H9 (cell line): ENCODE data around the gene CACNA1H. TPM values are rescaled to one million over a fixed set of nuclear protein-coding genes. Genes with fewer than 3 reads are reported as not detected.

Experiments
- DNase-seq: peaks from one replicate; pipeline ENCODE4 v3.0.0-alpha.2; 2017
- H2AFZ ChIP-seq: one replicate; pipeline ENCODE4 v1.6.1; 2013; ENCODE audit warnings: mild to moderate bottlenecking, low read length, control low read depth, moderate library complexity
- H2AK5ac ChIP-seq: 2 replicates; pipeline ENCODE4 v1.6.1; 2013; ENCODE audit warnings: low read length, control low read depth, mixed read lengths; ENCODE audit not compliant: insufficient read length
- H2BK120ac ChIP-seq: one replicate; pipeline ENCODE4 v1.6.1; 2013; ENCODE audit warnings: low read depth, mild to moderate bottlenecking, low read length, control low read depth, inconsistent platforms; ENCODE audit not compliant: poor library complexity, severe bottlenecking
- H2BK12ac ChIP-seq: 2 replicates; pipeline ENCODE4 v1.6.1; 2013; ENCODE audit warnings: low read length, control low read depth, mixed read lengths, low read depth; ENCODE audit not compliant: insufficient read length
- H2BK15ac ChIP-seq: 2 replicates; pipeline ENCODE4 v1.6.1; 2013; ENCODE audit warnings: low read depth, low read length, control low read depth
- H2BK20ac ChIP-seq: one replicate; pipeline ENCODE4 v1.6.1; 2013; ENCODE audit warnings: low read depth, mild to moderate bottlenecking, low read length, control low read depth, inconsistent platforms; ENCODE audit not compliant: poor library complexity, severe bottlenecking
- H2BK5ac ChIP-seq: 2 replicates; pipeline ENCODE4 v1.6.1; 2013; ENCODE audit warnings: low read length, control low read depth, mixed read lengths; ENCODE audit not compliant: insufficient read length
- H3K14ac ChIP-seq: 2 replicates; pipeline ENCODE4 v1.6.1; 2013; ENCODE audit warnings: low read length, control low read depth; ENCODE audit not compliant: insufficient read depth
- H3K18ac ChIP-seq: 2 replicates; pipeline ENCODE4 v1.6.1; 2013; ENCODE audit warnings: low read depth, mild to moderate bottlenecking, mixed read lengths, low read length, control low read depth; ENCODE audit not compliant: insufficient read length
- H3K23ac ChIP-seq: 2 replicates; pipeline ENCODE4 v1.6.1; 2013; ENCODE audit warnings: low read length, control low read depth, mixed read lengths, low read depth; ENCODE audit not compliant: insufficient read length
- H3K23me2 ChIP-seq: 2 replicates; pipeline ENCODE4 v1.6.1; 2013; ENCODE audit warnings: low read depth, mild to moderate bottlenecking, mixed read lengths, low read length, control low read depth; ENCODE audit not compliant: insufficient read length, poor library complexity, severe bottlenecking
- H3K27ac ChIP-seq: 2 replicates; pipeline ENCODE4 v1.5.1; 2013; ENCODE audit warnings: low read length, control low read depth, mixed read lengths, low read depth; ENCODE audit not compliant: insufficient read length
- H3K27me3 ChIP-seq: 2 replicates; pipeline ENCODE4 v1.6.1; 2013; ENCODE audit warnings: low read length, control low read depth, inconsistent platforms; ENCODE audit not compliant: insufficient read depth
- H3K4ac ChIP-seq: 2 replicates; pipeline ENCODE4 v1.6.1; 2013; ENCODE audit warnings: low read depth, mild to moderate bottlenecking, control low read depth, inconsistent platforms, low read length, moderate library complexity
- H3K4me1 ChIP-seq: 2 replicates; pipeline ENCODE4 v1.6.1; 2013; ENCODE audit warnings: low read length, control low read depth, inconsistent platforms; ENCODE audit not compliant: insufficient read depth
- H3K4me2 ChIP-seq: 2 replicates; pipeline ENCODE4 v1.6.1; 2013; ENCODE audit warnings: low read length, control low read depth, mixed read lengths; ENCODE audit not compliant: insufficient read length, insufficient read depth
- H3K56ac ChIP-seq: 2 replicates; pipeline ENCODE4 v1.6.1; 2013; ENCODE audit warnings: low read depth, mild to moderate bottlenecking, mixed read lengths, low read length, control low read depth; ENCODE audit not compliant: insufficient read length
- H3K79me1 ChIP-seq: 2 replicates; pipeline ENCODE4 v1.6.1; 2013; ENCODE audit warnings: low read depth, mild to moderate bottlenecking, moderate library complexity, low read length, control low read depth, inconsistent platforms; ENCODE audit not compliant: insufficient read depth, poor library complexity, severe bottlenecking
- H3K79me2 ChIP-seq: 2 replicates; pipeline ENCODE4 v1.6.1; 2013; ENCODE audit warnings: low read length, control low read depth, inconsistent platforms; ENCODE audit not compliant: insufficient read depth
- H3K9ac ChIP-seq: 2 replicates; pipeline ENCODE4 v1.6.1; 2013; ENCODE audit warnings: low read length, control low read depth, mixed read lengths; ENCODE audit not compliant: insufficient read length; ENCODE audit errors: extremely low read depth
- H3K9me3 ChIP-seq: one replicate; pipeline ENCODE4 v1.6.1; 2013; ENCODE audit warnings: low read depth, low read length, inconsistent platforms; ENCODE audit not compliant: control insufficient read depth
- H3T11ph ChIP-seq: one replicate; pipeline ENCODE4 v1.6.1; 2013; ENCODE audit warnings: mild to moderate bottlenecking, low read length, control low read depth, inconsistent platforms
- H4K20me1 ChIP-seq: one replicate; pipeline ENCODE4 v1.6.1; 2013; ENCODE audit not compliant: control insufficient read depth, insufficient read length, insufficient read depth
- H4K5ac ChIP-seq: 2 replicates; pipeline ENCODE4 v1.6.1; 2013; ENCODE audit warnings: low read depth, mild to moderate bottlenecking, mixed read lengths, low read length, control low read depth; ENCODE audit not compliant: insufficient read length
- H4K8ac ChIP-seq: replicated peaks from 2 replicates; pipeline ENCODE4 v1.6.1; 2013; ENCODE audit warnings: low read length, control low read depth, mixed read lengths, low read depth; ENCODE audit not compliant: insufficient read length
- H4K91ac ChIP-seq: 2 replicates; pipeline ENCODE4 v1.6.1; 2013; ENCODE audit warnings: low read depth, mild to moderate bottlenecking, moderate library complexity, mixed read lengths, low read length, control low read depth; ENCODE audit not compliant: insufficient read length
- H3K27ac Mint-ChIP-seq, 3 experiments: 2 replicates in 2 of 3; 3 replicates in 1 of 3; pipeline ENCODE4 v1.8.0; 2020 to 2021; ENCODE audit warnings: mixed read lengths in 3 of 3, mild to moderate bottlenecking in 1 of 3, moderate library complexity in 1 of 3
- H3K27me3 Mint-ChIP-seq: 2 replicates; pipeline ENCODE4 v1.8.0; 2021; ENCODE audit warnings: low read depth, mild to moderate bottlenecking, moderate library complexity, mixed read lengths
- H3K36me3 Mint-ChIP-seq, 3 experiments: 2 replicates in 2 of 3; 3 replicates in 1 of 3; pipeline ENCODE4 v1.8.0; 2020 to 2021; ENCODE audit warnings: low read depth in 3 of 3, mixed read lengths in 3 of 3; ENCODE audit not compliant: insufficient read depth in 1 of 3
- H3K4me1 Mint-ChIP-seq, 2 experiments: 2 replicates each; pipeline ENCODE4 v1.8.0; 2020; ENCODE audit warnings: mixed read lengths in 2 of 2
- H3K4me3 Mint-ChIP-seq, 2 experiments: 2 replicates in 1 of 2; 3 replicates in 1 of 2; pipeline ENCODE4 v1.8.0; 2020 to 2021; ENCODE audit warnings: mild to moderate bottlenecking in 2 of 2, mixed read lengths in 2 of 2, moderate library complexity in 1 of 2
- H3K9me3 Mint-ChIP-seq, 2 experiments: 2 replicates in 1 of 2; 3 replicates in 1 of 2; pipeline ENCODE4 v1.8.0; 2020; ENCODE audit warnings: mild to moderate bottlenecking in 2 of 2, mixed read lengths in 2 of 2, moderate library complexity in 1 of 2
- CTCF ChIP-seq: fragments of 200-600 bp; sonication (generic); conservative IDR thresholded peaks from 3 replicates; pipeline ENCODE4 v1.8.0; 2021; ENCODE audit warnings: antibody characterized with exemption, mild to moderate bottlenecking
- WGBS: extraction: QIAGEN DNeasy Blood & Tissue Kit; methylation state at CpG from one replicate; pipeline ENCODE4 v1.1.7; 2013; ENCODE audit warnings: missing lambda C conversion rate, low lambda C conversion rate, mixed read lengths; ENCODE audit not compliant: insufficient read length; ENCODE audit errors: extremely low coverage; 5-methylcytosine and 5-hydroxymethylcytosine counted together
- total RNA-seq: library from RNA; stranded (reverse); gene quantifications from 2 replicates; pipeline ENCODE4 v1.2.1, GENCODE V29; 2021

CACNA1H gene
- total RNA-seq, 1 experiment from 2014 or later = 43.3 TPM

- Histone ChIP-seq H4K5ac (no peak overlapping the region), H3T11ph (no peak overlapping the region), H2BK12ac (no peak overlapping the region), H3K14ac (no peak overlapping the region; the same call in 1 of the 2 replicates), H3K27ac (no peak overlapping the region), H2BK120ac (no peak overlapping the region), H3K9ac (no peak overlapping the region), H3K4me1 (no peaks in the 10 kb centered on the region; the same call in 1 of the 2 replicates), H2AFZ (no peak overlapping the region), H2BK5ac (no peak overlapping the region), H2BK15ac (no peak overlapping the region), H4K20me1 (no peaks in the 10 kb centered on the region), H3K79me2 (no peaks in the 10 kb centered on the region; the same call in 1 of the 2 replicates), H3K4me2 (no peak overlapping the region), H3K79me1 (no peaks in the 10 kb centered on the region), H2AK5ac (no peak overlapping the region), H4K91ac (no peak overlapping the region), H2BK20ac (no peak overlapping the region), H3K23me2 (no peaks in the 10 kb centered on the region), H3K4ac (no peak overlapping the region), H3K9me3 (no peaks in the 10 kb centered on the region), H3K18ac (no peak overlapping the region), H3K56ac (no peak overlapping the region), H3K27me3 (no peaks in the 10 kb centered on the region), H4K8ac (no peak overlapping the region), H3K23ac (no peak overlapping the region)
- Mint-ChIP-seq H3K27me3 (peaks cover 3% of the 10 kb centered on the region; the same call in 1 of the 2 replicates), H3K4me1 (peaks cover 9 to 17% of the 10 kb centered on the region in 2 experiments), H3K27ac (no peak overlapping the region), H3K9me3 (no peaks in the 10 kb centered on the region), H3K36me3 (peaks cover 0 to 7% (median 6%) of the 10 kb centered on the region in 3 experiments; a peak in 4 of 7 replicates), H3K4me3 (no peak overlapping the region)
- WGBS = no CpG with 5 or more reads among the region's 28 CpGs
- no peak for DNase-seq
- no peak for TF ChIP-seq CTCF
These were observed 6.5 kb downstream of the CACNA1H start for GRCh38 chr16:1159325-1159972.
